Brain microvascular endothelial cell (primary cell): ENCODE data around the gene SPX.

Source experiments
- DNase-seq: peaks from one replicate; pipeline ENCODE4 v3.0.0-alpha.2; 2020
- H3K27ac ChIP-seq: fragments of 250-450 bp; sonication (Bioruptor Pico); 2 replicates; pipeline ENCODE4 v1.5.1; 2020; ENCODE audit warnings: mild to moderate bottlenecking, moderate library complexity
- H3K27me3 ChIP-seq: fragments of 250-450 bp; sonication (Bioruptor Pico); replicated peaks from 2 replicates; pipeline ENCODE4 v1.5.1; 2020; ENCODE audit warnings: mild to moderate bottlenecking
- H3K36me3 ChIP-seq: fragments of 250-450 bp; sonication (Bioruptor Pico); replicated peaks from 2 replicates; pipeline ENCODE4 v1.5.1; 2020; ENCODE audit warnings: mild to moderate bottlenecking
- H3K4me3 ChIP-seq: 2 replicates; pipeline ENCODE4 v1.5.1; 2011; ENCODE audit warnings: low read depth, mild to moderate bottlenecking, control low read depth, low read length, moderate library complexity
- in situ Hi-C: cut with HindIII; loops from 2 replicates; pipeline ENCODE4 v1.10.0; 2017; ENCODE audit warnings: low sequenced_read_pairs, low pct_ligation_motif_present
- TF ChIP-seq, protein P1 (sequence below): IDR thresholded peaks from 2 replicates; pipeline ENCODE4 v1.5.1; 2011; ENCODE audit warnings: low read depth, mild to moderate bottlenecking, moderate library complexity, low read length, control low read depth, inconsistent platforms; ENCODE audit errors: missing control alignments

The SPX gene

DNA sequence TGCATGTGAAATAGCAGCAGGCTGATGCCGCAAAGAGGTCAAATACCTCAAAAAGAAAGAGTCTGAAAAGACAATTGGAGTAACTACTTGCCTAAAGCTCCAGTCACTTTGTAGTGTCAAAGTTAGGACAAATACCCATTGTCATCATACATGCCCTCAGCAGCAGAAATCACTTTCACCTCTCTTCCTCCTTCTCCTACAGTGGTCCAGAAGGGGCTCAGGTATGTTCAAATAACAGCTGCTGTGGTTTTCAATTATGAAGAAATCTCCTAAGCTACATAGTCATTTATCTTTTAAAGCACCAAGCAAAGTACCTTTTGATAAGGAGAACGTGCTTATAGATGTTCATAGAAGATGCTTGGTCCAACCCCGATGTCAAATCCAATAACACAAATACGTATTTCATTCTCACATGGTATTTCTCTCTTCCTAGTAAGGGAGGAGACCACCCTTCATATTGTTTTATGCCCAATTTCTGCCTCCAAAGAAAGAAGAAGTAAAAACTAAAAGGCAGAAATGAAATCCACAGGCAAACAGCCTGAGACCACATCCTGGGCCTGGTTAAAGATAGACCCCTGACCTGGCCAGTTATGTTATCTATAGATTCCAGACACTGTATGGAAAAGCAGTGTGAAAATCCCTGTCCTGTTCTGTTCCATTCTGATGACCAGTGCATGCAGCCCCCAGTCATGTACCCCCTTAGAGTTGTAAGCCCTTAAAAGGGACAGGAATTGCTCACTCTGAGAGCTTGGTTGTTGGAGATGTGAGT, 54.8 kb downstream of the SPX start:
- Histone ChIP-seq H3K27ac (no peak overlapping the region), H3K27me3 (no peaks in the 10 kb centered on the region), H3K36me3 (no peaks in the 10 kb centered on the region), H3K4me3 (no peak overlapping the region)
- in situ Hi-C loops: no loop called here
- TF ChIP-seq, protein P1, sequence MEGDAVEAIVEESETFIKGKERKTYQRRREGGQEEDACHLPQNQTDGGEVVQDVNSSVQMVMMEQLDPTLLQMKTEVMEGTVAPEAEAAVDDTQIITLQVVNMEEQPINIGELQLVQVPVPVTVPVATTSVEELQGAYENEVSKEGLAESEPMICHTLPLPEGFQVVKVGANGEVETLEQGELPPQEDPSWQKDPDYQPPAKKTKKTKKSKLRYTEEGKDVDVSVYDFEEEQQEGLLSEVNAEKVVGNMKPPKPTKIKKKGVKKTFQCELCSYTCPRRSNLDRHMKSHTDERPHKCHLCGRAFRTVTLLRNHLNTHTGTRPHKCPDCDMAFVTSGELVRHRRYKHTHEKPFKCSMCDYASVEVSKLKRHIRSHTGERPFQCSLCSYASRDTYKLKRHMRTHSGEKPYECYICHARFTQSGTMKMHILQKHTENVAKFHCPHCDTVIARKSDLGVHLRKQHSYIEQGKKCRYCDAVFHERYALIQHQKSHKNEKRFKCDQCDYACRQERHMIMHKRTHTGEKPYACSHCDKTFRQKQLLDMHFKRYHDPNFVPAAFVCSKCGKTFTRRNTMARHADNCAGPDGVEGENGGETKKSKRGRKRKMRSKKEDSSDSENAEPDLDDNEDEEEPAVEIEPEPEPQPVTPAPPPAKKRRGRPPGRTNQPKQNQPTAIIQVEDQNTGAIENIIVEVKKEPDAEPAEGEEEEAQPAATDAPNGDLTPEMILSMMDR: no peak
- no peak for DNase-seq
